ENCODE results near the gene UFM1. TPM values are rescaled to one million over a fixed set of nuclear protein-coding genes. Genes with fewer than 3 reads are reported as not detected.

The UFM1 gene
- total and polyA plus RNA-seq, 9 of the 15 experiments (the other 6 are each of a cell fraction or from before 2014, with no cell fraction given) = 26.3 to 58.5 (median 36.1) TPM

GRCh38 chr13:38349390-38350113 is at the start of gene UFM1 (continued):
- TF ChIP-seq U2AF1 (optimal IDR thresholded peaks at IDR 0.05; ENCODE audit: low read depth, low read length) (no peak), MBD2 (IDR thresholded peaks at IDR 0.05; ENCODE audit: borderline replicate concordance, low read depth) (no peak), RAD21 (CRISPR knock-in tag; conservative IDR thresholded peaks at IDR 0.05 in 1 of 2, IDR thresholded peaks at IDR 0.05 in 1 of 2) (no peak), NBN (IDR thresholded peaks at IDR 0.05; ENCODE audit: low read depth) (no peak), ZNF699 (CRISPR knock-in tag; IDR thresholded peaks at IDR 0.05; ENCODE audit: insufficient replicate concordance) (no peak), SAFB (IDR thresholded peaks at IDR 0.05; ENCODE audit: borderline replicate concordance, low read depth, low read length) (no peak), MTA1 (IDR thresholded peaks at IDR 0.05; ENCODE audit: borderline replicate concordance) (peak; percentile 73; the same call in 1 of the 2 replicates), ILK (tag; IDR thresholded peaks at IDR 0.05; ENCODE audit: borderline replicate concordance, low read depth) (no peak), PML (IDR thresholded peaks at IDR 0.05; ENCODE audit: low read length) (peak; percentile 52; the same call in 1 of the 2 replicates), HOXB6 (CRISPR knock-in tag; IDR thresholded peaks at IDR 0.05; ENCODE audit: borderline replicate concordance) (no peak), NCOA4 (IDR thresholded peaks at IDR 0.05; ENCODE audit: partially characterized antibody) (no peak), ZFPM2 (CRISPR knock-in tag; IDR thresholded peaks at IDR 0.05) (no peak), SAFB2 (IDR thresholded peaks at IDR 0.05; ENCODE audit: borderline replicate concordance, low read depth, low read length, severe bottlenecking) (no peak), ZNF507 (tag; conservative IDR thresholded peaks at IDR 0.05) (no peak), POLR2B (IDR thresholded peaks at IDR 0.05; ENCODE audit: low read depth, partially characterized antibody) (peak; percentile 75), MAX (CRISPR knock-in tag; IDR thresholded peaks at IDR 0.05) (0 out of 2 replicates have a peak, but pooled peaks have one; percentile 15), ILF3 (IDR thresholded peaks at IDR 0.05; ENCODE audit: borderline replicate concordance) (no peak), ADNP (tag; IDR thresholded peaks at IDR 0.05) (no peak), ZNF239 (CRISPR knock-in tag; IDR thresholded peaks at IDR 0.05) (no peak), HNRNPLL (IDR thresholded peaks at IDR 0.05; ENCODE audit: low read depth, low read length, poor library complexity, severe bottlenecking) (peak; percentile 44), CSDE1 (IDR thresholded peaks at IDR 0.05) (no peak), TOE1 (IDR thresholded peaks at IDR 0.05; ENCODE audit: borderline replicate concordance) (peak; percentile 86), TOE1 (CRISPR knock-in tag; IDR thresholded peaks at IDR 0.05; ENCODE audit: borderline replicate concordance, low read depth) (no peak), NFE2L1 (tag; IDR thresholded peaks at IDR 0.05; ENCODE audit: borderline replicate concordance, low read depth) (no peak), ZNF431 (CRISPR knock-in tag; IDR thresholded peaks at IDR 0.05) (no peak), HDAC3 (IDR thresholded peaks at IDR 0.05; ENCODE audit: borderline replicate concordance, partially characterized antibody) (no peak), RCOR1 (IDR thresholded peaks at IDR 0.05; ENCODE audit: borderline replicate concordance in 1 of 2, low read depth in 2 of 2, low read length in 2 of 2) (no peak), ZFP1 (CRISPR knock-in tag; IDR thresholded peaks at IDR 0.05) (no peak), EWSR1 (IDR thresholded peaks at IDR 0.05; ENCODE audit: borderline replicate concordance, low read depth, partially characterized antibody) (no peak), CAMTA2 (CRISPR knock-in tag; conservative IDR thresholded peaks at IDR 0.05) (no peak), NUFIP1 (IDR thresholded peaks at IDR 0.05; ENCODE audit: partially characterized antibody) (no peak), ZNF586 (CRISPR knock-in tag; conservative IDR thresholded peaks at IDR 0.05) (no peak)
